COR-L47 (cell line): ENCODE results near the gene NBDY.

ENCODE experiments used
- DNase-seq: peaks from one replicate; lab custom pipeline; 2025; lab: John Stamatoyannopoulos, UW

NBDY gene

DNA sequence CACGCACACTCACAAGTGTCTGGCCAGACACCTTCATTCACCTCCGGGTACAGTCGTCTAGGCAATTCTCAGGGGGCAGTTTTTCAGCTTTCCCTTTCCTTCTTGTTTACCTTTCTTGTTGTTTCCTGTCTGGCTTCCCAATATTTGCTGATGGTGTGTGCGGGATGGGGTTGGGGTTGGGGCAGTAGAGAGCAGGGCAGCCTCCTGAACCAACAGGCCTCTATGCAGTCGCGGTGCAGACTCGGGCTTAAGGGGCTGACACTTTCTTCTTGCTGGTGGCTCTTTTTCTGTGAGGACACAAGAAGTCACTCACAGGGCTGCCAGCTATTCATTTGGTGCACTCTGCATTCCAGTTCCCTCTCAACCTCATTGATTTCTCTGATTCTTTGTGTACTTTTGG lies 56.4 kb downstream of the NBDY start:
- DNase-seq: no peak

DNA sequence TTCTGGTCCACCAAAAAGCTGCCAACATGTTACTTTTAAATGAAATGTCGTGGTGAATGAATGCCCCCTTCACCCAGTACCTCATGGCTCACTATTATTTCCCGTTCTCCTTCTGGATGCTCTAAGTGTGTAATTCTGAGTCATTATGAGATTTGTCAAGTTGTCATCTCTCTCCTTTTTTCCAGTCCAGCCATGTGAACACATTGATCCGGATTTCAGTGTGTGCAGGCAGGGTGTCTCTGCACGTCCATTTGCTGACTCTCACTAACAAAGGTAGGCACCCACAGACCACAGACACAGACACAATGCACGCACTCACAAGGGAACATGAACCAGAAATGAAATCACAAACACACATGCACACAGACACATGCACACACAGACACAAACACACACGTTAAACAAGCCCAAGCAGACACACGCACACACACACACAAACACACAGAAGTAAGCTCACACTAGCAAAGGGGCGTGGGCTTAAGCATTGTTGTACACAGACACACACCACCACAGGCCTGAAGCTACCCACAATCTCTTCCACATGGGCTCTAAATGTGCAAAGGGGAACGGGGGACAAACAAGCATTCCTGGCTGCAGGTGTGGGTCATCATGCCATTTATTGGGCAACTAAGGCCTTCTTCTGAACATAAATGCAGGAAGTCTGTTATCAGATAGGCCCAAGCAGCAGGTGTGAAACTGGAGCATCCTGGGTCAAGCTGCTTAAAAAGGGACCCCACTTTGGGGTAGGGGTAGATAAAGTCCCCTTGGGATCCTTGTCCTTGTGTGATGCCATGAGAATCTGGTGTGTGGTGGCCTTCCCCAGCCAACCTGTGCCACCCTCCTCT lies 58.1 kb downstream of the NBDY start:
- DNase-seq: no peak

DNA sequence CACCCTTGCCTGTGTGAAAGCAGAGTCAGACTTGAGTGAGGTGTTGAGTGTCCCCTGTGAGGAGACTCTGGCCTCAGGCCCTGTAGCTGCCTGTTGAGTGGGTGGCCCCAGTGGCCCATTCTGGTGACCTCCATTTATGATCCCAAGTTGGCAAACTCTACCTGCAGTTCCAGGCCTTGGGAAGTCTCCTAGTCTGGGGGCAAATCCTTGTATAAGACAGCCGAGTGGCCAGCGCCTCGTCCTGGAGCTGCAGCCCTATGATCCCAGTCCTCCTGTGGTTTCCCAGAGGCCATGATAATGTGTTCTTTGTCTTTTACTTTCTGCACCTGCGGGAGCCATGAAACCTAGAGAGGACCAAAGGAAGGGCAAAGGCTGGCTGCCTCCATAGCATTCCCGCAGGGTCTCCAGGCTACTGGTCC lies 58.7 kb downstream of the NBDY start:
- no peak for DNase-seq

DNA sequence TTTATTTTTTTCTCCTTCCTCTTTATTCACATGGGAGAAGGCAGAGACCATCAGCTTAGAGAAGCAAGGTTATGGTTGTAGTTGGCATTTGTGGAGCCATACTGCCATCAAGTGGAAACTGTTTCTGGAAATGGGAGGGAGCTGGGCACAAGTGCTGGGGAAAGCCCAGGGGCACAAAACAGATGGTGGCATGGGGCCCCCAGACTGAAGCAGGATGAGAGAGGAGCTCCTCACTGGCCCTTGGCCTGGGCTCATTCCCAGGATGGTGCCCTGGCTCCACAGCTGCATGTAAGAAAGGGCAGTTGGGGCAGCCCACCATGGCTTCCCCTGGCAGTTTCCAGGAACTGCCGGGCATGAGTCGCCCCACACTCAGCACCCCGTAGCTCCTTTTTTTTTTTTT lies 59.2 kb downstream of the NBDY start:
- DNase-seq: no peak

DNA sequence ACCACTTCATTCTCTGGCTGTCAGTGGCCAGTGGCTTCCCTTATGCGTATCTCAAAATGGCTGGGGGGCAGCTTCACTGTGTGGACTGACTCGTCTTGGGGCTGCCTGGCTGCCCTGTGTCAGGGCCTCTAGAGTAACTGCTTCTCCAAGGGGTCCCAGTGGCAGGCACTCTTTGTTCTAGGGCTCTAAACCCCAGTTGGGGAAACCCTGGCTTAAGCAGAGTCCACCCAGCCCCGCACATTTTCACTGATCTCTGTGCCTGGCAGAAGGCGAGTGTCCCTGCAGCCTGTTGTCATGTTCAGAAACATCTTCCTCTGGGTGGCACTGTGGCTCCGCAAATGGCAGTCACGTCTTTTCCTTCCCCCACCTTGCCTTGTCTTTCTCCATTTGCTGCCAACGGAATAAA lies 59.7 kb downstream of the NBDY start:
- no peak for DNase-seq

DNA sequence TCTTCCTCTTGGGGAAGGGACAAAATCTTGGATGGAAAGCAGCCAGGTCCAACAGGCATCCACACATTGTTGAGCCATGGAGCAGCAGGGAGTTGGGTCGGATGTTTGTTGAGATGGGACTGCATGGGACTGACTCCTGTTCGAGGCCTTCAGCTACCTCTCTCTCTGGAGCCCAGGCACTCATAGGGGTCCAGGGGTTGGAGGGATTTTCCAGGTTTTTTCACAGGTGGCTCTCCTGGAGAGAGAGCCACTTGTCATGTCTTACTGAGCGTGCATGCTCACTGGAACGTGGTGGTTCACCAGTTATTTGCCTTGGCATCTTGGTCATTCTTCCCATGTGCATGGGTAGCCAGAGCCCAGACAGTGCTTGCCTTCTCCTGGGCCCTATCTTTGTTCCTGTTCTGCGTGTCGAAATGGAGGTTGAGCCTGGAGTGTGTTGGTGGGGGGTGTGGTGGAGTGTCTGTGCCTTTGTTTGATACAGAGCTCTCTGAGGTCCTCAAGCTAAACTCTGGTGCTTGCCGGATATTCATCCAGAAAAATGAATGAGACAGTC lies 60.6 kb downstream of the NBDY start:
- DNase-seq: no peak

DNA sequence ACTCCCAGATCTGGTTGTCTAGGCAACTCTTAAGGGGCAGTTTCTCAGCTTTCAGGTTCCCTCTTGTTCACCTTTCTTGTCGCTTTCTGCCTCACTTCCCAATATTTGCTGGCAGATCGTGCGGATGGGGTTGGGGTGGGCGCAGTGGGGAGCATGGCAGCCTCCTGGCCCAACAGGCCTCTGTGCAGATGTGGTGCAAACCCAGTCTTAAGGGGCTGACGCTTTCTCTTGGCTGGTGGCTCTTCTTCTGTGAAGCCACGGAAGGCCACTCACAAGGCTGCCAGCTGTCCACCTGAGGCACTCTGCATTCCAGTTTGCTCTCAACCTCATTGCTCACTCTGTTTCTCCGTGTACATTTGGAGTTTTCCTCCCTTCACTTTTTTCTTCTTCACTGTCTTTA lies 61.7 kb downstream of the NBDY start:
- no peak for DNase-seq

DNA sequence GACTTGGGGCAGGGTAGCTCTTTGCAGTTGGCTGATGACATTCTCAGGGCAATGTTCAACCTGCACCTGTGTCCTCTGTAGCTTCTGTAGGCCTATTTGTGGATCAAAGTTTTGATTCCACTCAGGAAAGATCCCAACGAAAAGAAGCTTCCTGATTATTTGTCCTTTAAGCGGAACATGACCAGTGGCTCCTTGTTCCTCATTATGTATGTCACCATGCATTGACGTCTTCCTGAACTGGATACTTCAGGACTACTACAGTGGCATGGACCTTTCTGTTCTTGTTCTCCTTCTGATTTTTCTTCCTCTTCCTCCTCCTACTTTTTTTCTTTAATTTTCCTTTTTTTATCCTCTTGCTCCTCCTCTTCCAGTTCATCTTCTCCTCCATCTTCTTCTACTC lies 62.4 kb downstream of the NBDY start:
- no peak for DNase-seq

DNA sequence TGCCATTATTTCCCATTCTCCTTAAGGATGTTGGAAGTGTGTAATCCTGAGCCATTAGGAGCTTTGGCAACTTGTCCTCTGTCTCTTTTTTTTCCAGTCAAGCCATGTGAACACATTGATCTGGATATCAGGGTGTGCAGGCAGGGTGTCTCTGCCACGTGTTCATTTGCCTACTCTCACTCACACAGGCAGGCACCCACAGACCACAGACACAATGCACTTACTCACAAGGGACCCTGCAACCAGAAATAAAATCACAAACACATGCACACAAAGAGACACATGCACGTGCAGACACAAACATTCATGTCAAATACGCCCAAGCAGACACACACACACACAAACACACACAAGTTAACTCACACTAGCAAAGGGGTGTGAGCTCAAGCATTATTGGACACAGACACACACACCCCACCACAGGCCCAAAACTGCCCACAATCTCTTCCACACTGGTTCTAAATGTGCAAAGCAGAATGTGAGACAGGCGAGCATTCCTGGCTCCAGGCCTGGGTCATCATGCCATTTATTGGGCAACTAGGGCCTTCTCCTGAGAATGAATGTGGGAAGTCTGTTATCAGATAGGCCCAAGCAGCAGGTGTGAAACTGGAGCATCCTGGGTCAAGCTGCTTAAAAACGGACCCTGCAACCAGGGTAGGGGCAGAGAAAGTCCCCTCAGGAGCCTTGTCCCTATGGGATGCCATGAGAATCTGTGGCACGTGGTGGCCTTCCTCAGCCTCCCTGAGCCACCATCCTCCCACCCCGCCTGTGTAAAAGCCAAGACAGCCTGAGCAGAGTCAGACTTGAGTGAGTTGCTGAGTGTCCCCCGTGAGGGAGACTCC lies 63.4 kb downstream of the NBDY start:
- no peak for DNase-seq

DNA sequence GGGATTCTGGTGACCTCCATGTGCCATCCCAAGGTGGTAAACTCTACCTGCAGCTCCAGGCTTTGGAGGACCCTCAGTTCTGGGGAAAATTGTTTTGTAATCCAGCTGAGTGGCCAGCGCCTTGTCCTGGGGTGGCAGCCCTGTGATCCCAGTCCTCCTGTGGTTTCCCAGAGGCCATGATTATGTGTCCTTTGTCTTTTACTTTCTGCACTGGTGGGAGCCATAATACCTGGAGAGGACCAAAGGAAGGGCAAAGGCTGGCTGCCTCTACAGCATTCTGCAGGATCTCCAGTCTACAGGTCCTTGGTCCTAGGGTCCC lies 64.0 kb downstream of the NBDY start:
- DNase-seq: no peak

DNA sequence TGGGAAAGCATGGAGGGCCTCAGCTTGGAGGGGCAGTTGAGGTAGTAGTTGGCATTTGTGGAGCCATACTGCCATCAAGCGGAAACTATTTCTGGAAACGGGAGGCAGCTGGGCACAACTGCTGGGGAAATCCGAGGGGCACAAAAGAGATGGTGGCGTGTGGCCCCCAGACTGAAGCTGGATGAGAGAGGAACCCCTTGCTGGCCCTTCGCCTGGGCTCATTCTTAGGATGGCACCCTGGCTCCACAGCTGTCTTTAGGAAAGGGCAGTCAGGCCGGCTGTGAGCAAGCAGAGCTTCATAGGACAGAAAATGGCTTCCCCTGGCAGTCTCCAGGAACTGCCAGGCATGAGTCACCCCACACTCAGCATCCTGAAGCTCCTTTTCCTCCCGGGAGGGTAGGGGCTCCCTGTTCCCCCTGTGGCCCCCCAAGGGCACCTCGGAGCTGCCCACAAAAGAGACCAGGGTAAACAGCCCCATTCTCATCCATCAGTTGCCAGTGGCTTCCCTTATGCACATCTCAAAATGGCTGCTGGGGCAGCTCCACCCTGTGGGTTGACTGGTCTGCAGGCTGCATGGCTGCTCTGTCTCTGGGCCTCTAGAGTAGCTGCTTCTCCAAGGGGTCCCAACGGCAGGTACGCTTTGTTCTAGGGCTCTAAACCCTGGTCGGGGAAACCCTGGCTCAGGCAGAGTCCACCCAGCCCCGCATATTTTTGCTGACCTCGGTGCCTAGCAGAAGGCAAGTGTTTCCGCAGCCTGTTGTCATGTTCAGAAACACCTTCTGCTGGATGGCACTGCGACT lies 64.7 kb downstream of the NBDY start:
- no peak for DNase-seq

DNA sequence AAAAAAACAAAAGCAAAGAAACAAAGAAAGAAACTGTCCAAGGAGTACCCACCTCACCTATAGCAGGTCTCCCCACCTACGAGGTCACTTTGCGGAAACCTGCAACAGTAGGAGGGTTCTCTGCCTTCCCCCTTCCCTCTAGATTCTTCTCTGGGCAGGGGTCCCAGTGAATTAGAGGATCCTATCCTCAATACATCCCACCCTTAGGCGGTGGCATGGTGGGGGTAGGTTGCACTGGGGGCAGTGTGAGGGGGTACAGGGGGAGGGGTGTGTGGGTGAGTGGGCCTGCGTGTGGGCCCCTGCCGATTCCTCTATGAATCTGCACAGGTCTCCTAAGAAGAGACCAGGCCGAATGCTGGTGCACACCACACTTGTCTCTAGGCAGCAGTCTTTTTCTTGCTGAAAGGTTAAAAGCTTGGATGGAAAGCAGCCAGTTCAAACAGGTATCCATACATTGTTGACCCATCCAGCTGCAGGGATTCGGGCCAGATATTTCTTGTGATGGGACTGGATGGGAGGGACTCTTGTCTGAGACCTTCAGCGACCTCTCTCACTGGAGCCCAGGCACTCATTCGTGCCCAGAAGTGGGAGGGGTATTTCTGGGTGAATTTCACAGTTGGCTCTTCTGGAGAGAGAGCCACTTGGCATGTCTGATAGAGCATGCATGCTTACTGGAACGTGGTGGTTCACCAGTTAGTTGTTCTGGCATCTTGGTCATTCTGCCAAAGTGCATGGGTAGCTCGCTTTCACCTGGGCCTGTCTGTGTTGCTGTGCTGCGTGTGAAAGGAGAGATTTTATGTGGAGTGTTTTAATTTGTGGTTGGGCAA lies 65.6 kb downstream of the NBDY start:
- no peak for DNase-seq

DNA sequence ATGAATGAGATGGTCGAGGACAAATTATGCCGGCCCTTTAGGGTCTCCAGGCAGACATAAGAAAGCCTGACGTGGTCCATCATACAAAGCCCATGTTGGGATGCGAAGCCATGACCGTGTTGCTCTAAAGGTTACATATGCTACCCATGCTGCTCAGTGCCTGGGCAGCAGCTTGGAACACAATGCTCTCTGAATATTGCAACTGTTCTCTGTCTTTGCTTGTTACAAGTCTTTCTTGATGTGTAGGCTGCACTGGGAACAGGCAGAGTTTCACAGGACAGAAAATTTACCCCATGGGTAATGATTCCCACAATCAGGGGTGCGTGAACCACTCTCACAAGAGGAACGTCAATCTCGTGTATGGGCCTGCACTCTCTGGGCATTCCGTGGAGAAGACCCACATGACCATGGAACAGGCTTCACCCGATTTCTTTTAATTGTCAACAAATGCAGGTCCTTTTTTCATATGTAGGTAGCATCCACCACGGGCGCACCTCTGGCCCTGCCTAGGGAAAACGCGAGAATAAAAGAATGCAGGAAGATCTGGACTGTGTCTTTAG lies 66.3 kb downstream of the NBDY start:
- no peak for DNase-seq

DNA sequence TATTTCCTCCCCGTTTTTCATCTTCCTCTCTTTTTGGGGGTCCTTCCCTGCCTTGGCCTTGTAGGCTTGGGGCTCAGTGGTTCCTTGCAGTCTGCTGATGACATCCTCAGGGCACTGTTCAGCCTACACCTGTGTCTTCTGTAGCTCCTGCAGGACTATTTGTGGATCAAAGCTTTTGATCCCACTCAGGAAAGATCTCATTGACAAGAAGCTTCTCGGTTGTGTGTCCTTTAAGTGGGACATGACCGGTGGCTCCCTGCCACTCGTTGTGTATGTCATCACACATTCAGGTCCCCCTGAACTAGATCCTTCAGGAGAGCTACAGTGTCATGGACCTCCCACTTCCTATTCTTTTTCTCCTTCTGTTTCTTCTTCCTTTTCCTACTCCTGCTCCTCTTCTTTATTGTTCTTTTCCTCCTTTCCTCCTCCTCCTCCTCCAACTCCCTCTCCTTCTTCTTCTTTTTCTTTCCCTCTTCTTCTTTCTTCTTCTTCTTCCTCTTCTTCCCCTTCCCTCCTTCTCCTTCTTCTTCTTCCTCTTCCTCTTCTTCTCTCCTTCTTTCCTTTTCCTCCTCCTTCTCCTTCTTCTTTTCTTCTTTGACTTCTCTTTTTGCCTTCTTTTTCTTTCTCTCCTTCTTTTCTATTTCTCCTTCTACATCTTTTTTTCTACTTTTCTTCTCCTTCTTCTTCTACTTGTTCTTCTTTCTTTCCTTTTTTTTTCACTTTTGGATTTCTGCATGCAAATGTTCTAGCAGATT lies 67.8 kb downstream of the NBDY start:
- no peak for DNase-seq

DNA sequence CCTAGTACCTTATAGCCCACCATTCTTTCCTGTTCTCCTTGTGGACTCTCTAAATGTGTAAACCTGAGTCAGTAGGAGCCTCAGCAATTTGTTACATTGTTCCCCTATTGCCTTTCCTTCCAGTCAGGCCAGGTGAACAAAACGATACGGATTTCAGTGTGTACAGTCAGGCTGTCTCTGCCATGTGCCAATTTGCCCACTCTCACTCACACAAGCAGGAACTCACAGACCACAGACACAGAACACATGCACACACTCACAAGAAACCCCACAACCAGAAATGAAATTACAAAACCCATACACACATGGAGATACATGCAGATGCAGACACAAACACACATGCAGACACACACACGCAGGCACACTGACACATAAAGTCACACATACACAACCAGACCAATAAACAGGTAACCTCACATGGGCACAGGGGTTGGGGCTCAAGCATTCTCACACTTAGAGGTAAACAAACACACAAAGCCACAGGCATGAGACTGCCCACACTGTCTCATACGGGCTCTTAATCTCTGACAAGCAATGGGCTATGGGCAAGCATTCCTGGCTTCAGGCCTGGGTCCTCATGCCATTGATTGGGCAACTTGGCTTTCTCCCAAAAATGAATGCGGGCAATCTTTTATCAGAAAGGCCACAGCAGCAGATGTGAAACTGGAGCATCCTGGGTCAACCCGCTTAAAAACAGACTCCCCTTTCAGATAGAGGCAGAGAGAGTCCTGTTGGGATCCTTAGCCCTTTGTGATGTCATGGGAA lies 68.7 kb downstream of the NBDY start:
- no peak for DNase-seq

DNA sequence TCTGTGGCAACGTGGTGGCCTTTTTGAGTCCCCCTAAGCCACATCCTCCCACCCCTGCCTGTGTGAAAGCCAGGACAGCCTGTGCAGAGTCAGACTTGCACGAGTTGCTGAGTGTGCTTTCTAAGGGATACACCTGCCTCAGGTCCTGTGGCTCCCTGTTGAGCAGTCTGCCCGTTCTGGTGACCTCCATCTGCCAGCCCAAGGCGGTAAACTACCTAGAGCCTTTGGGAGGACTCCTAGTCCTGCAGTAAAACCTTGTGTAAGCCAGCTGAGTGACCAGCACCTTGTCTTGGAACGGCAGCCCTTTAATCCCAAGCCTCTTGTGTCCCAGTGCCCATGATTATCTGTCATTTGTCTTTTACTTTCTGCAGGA lies 69.3 kb downstream of the NBDY start:
- DNase-seq: no peak

DNA sequence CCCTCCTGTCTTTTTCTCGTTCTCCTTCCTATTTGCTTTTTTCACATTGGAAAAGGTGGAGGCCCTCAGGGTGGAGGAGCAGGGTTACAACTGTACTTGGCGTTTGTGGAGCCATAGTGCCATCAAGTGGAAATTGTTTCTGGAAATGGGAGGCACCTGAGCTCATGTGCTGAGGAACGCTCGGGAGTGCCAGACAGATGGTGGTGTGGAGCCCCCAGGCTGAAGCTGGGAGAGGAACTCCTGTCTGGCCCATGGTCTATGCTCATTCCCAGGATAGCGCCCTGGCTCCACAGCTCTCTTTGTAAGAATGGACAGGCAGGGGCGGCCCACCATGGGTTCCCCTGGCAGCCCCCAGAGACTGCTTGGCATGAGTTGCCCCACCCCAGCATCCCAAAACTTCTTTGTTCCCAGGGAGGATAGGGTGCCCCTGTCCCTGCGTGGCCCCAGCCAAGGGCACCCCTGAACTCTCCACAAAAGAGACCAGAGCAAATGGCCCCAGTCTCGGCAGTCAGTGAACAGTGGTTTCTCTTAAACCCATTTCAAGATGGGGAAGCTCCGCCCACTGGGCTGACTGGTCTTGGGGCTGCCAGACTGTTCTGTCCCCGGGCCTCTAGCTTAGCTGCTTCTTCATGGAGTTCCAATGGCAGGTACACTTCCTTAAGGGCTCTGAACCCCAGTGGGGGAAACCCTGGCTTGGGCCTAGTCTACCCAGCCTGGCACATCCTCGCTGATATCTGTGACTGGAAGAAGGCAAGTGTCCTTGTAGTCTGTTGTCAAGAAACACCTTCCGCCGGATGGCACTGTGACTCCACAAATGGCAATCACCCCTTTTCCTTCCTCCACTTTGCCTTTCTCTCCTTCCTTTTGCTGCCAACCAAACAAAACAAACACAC lies 70.1 kb downstream of the NBDY start:
- no peak for DNase-seq

DNA sequence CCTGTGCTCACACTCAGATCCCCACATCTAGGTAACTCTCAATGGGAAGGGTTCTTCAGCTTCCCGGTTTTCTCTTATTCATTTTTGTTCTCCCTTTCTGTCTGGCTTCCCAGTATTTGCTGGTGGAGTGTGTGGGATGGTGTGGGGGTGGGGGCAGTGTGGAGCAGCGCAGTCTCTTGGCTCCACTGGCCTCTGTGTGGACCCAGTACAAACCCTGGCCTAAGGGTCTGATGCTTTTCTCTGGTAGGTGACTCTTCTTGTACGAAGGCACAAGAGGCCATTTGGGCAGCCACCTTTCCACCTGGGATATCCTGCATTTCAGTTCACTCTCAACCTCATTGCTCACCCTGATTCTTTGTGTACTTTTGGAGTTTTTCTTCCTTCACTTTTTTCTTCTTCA lies 71.3 kb downstream of the NBDY start:
- no peak for DNase-seq

DNA sequence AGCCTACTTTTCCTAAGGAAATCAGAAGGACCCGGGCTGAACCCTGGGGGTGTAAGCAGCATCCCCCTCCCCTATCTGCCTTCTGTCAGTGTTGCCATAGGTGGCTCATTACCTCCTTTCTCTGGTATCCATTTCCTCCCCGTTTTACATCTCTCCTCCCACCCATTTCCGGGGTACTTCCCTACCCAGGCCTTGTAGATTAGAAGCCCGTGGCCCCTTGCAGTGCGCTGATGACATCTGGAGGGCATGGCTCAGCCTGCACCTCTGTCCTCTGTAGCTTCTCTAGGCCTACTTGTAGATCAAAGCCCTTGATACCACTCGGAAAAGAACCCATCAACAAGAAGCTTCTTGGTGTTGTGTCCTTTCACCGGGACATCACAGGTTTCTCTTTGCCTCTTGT lies 71.8 kb downstream of the NBDY start:
- no peak for DNase-seq
